ENCODE measurements around the gene ASPDH.

Gene ASPDH

DNA sequence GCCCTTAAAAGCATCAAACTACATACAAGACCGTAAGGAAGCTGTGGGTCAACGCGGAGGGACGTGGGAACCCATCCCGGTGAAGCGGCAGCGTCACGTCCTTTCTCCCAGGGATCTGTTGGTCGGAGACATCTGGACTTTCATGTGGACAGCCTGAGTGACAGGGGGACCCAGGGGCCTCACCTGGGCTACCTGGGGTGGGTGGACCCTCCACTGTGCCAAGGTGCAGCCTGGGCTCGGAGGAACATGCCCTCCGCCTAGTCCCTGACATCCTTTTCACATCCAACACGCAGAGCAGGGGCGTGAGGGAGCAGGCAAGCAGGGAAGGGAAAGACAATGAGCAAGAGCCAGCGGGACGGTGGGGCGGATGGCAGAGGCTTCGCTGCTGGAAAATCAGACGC, 23.3 kb downstream of the ASPDH start:
- TF ChIP-seq Cebpa-rat (IDR thresholded peaks at IDR 0.05): no peak
- no peaks in the 10 kb centered on the region for H3K36me3 ChIP-seq
- H3K27ac ChIP-seq: no peak overlapping the region
- peaks cover 11% of the 10 kb centered on the region; the same call in 1 of the 2 replicates for H3K9me3 ChIP-seq
- H3K4me1 ChIP-seq: peaks cover 39% of the 10 kb centered on the region
- no peaks in the 10 kb centered on the region for H4K20me1 ChIP-seq
- no peak overlapping the region for H3K9ac ChIP-seq
- H3K4me3 ChIP-seq: no peak overlapping the region
- no peak overlapping the region for H3K4me2 ChIP-seq
- peaks cover 10% of the 10 kb centered on the region; the same call in 1 of the 2 replicates for H3K27me3 ChIP-seq

DNA sequence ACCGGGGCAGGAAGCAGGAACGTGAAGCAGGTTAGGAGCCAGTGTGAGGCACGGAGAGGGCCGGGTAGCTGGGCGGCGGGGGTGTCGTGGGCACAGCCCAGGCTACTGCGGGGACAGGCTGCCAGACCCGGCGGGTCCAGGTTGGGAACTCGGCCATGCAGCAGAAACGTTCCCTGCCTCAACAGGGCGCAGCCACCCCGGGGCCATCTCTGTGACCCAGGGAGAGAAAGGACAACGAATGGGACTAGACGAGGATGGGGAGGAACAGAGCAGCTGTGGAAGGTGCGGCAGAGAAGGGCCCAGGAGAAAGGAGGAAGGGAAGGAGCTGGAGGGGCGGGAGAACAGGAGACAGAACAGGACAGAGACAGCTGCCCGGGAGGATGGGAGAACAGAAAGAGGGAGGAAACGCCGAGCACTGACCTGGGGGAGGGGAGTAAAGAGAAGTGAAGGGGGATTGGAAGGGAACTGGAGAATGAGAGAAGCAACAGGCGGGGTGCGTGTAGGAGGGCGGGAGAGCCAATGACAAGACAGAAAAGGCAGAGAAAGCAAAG, 24.2 kb downstream of the ASPDH start:
- H3K4me2 ChIP-seq: peak overlapping the region; percentile 66
- TF ChIP-seq Cebpa-rat (IDR thresholded peaks at IDR 0.05): no peak
- H3K9me3 ChIP-seq: peaks cover 11% of the 10 kb centered on the region; the same call in 1 of the 2 replicates
- H3K27ac ChIP-seq: no peak overlapping the region
- peaks cover 10% of the 10 kb centered on the region; the same call in 1 of the 2 replicates for H3K27me3 ChIP-seq
- H3K4me1 ChIP-seq: peaks cover 47% of the 10 kb centered on the region
- no peak overlapping the region for H3K4me3 ChIP-seq
- H3K36me3 ChIP-seq: no peaks in the 10 kb centered on the region
- H4K20me1 ChIP-seq: no peaks in the 10 kb centered on the region
- no peak overlapping the region for H3K9ac ChIP-seq

- H3K4me2 ChIP-seq: peak overlapping the region; percentile 66
- peaks cover 7% of the 10 kb centered on the region; the same call in 1 of the 2 replicates for H3K27me3 ChIP-seq
- peaks cover 50% of the 10 kb centered on the region for H3K4me1 ChIP-seq
- TF ChIP-seq Cebpa-rat (IDR thresholded peaks at IDR 0.05): no peak
- no peaks in the 10 kb centered on the region for H3K36me3 ChIP-seq
- peaks cover 11% of the 10 kb centered on the region; the same call in 1 of the 2 replicates for H3K9me3 ChIP-seq
- H4K20me1 ChIP-seq: no peaks in the 10 kb centered on the region
- H3K9ac ChIP-seq: peak overlapping the region; percentile 48; the same call in 1 of the 2 replicates
- peak overlapping the region; percentile 67 for H3K27ac ChIP-seq
- H3K4me3 ChIP-seq: no peak overlapping the region
These were observed 25.1 kb downstream of the ASPDH start for GRCh38 chr19:50488389-50489194.

DNA sequence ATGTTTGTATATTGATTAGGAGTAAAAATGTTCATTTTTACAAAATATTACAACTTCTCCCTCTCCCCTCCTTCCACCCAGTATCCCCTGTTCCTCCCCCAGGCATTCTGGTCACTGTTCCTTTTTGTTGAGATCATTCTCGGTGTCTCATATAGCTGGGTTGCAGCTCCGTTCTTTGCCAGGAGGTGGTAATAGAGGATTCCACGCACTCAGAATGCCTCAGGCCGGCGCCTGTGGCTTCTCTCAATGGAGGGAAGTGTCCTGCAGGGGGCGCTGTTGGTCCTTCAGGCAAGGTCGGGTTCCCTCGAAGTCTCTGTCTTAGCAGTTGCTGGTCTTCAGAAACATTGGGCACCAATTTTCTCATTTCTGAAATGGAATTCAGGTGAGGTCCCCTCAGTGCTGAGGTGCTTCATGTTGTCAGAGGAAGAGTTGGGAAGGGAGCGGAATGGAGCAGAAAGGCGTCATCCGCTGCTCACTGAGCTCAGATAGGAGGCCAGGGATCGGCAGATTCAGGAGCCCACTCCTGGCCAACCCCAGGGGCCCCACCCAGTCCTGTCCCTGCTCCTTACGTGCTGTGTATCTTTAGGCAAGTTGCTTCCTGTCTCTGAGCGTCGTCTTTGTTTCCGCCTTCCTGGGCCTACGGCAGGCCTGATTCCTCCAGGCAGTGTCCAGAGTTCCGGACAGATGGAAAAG, 26.7 kb downstream of the ASPDH start:
- no peak for TF ChIP-seq Cebpa-rat (IDR thresholded peaks at IDR 0.05)
- no peaks in the 10 kb centered on the region for H4K20me1 ChIP-seq
- H3K9ac ChIP-seq: no peak overlapping the region
- peaks cover 11% of the 10 kb centered on the region; the same call in 1 of the 2 replicates for H3K9me3 ChIP-seq
- H3K4me3 ChIP-seq: no peak overlapping the region
- peaks cover 3% of the 10 kb centered on the region; the same call in 1 of the 2 replicates for H3K27me3 ChIP-seq
- H3K4me2 ChIP-seq: peak overlapping the region; percentile 66; the same call in 1 of the 2 replicates
- H3K36me3 ChIP-seq: no peaks in the 10 kb centered on the region
- peak overlapping the region; percentile 68 for H3K27ac ChIP-seq
- H3K4me1 ChIP-seq: peaks cover 42% of the 10 kb centered on the region

DNA sequence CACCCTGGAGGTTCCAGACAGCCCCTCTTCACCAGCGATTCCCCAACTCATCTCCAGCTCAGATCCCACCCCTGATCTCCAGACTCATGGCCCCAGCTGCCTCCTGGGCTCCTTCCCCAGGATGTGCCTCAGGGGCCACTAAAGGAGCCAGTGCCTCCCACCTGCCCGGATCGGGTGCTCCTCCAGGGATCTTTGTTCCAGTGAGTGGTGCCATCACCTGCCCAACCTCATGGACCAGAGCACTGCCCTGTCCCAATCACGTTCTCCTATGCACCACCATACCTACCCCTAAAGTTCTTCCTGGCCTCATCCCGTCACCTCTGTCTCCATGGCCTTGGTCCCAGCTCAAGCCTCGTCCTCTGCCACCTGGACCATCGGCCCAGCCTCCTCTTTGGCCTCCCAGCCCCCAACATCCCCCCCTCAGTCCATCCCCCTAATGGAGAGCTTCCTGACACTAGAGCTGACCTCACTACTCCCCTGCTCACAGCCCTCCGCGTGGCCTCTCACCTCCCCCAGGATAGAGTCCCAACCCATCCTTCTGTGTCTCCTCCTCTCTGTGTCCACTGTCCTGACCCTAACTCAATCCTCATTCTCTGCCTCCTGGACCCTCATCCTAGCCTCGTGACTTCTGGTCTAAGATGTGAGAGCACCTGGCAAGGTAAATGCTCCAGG, 28.3 kb downstream of the ASPDH start:
- H3K4me3 ChIP-seq: no peak overlapping the region
- TF ChIP-seq Cebpa-rat (IDR thresholded peaks at IDR 0.05): no peak
- H3K4me1 ChIP-seq: peaks cover 46% of the 10 kb centered on the region
- peak overlapping the region; percentile 37 for H3K4me2 ChIP-seq
- H3K27ac ChIP-seq: no peak overlapping the region
- H3K36me3 ChIP-seq: no peaks in the 10 kb centered on the region
- H3K9me3 ChIP-seq: peaks cover 11% of the 10 kb centered on the region; the same call in 1 of the 2 replicates
- H3K9ac ChIP-seq: no peak overlapping the region
- H3K27me3 ChIP-seq: no peaks in the 10 kb centered on the region
- no peaks in the 10 kb centered on the region for H4K20me1 ChIP-seq

GRCh38 chr19:50482916-50483315, 30.8 kb downstream of the ASPDH start:
- H3K36me3 ChIP-seq: no peaks in the 10 kb centered on the region
- no peak overlapping the region for H3K9ac ChIP-seq
- H4K20me1 ChIP-seq: no peaks in the 10 kb centered on the region
- H3K4me1 ChIP-seq: peaks cover 41% of the 10 kb centered on the region
- TF ChIP-seq Cebpa-rat (IDR thresholded peaks at IDR 0.05): no peak
- no peak overlapping the region for H3K4me3 ChIP-seq
- no peak overlapping the region for H3K27ac ChIP-seq
- H3K9me3 ChIP-seq: peaks cover 11% of the 10 kb centered on the region; the same call in 1 of the 2 replicates
- H3K27me3 ChIP-seq: peaks cover 6% of the 10 kb centered on the region
- no peak overlapping the region for H3K4me2 ChIP-seq

DNA sequence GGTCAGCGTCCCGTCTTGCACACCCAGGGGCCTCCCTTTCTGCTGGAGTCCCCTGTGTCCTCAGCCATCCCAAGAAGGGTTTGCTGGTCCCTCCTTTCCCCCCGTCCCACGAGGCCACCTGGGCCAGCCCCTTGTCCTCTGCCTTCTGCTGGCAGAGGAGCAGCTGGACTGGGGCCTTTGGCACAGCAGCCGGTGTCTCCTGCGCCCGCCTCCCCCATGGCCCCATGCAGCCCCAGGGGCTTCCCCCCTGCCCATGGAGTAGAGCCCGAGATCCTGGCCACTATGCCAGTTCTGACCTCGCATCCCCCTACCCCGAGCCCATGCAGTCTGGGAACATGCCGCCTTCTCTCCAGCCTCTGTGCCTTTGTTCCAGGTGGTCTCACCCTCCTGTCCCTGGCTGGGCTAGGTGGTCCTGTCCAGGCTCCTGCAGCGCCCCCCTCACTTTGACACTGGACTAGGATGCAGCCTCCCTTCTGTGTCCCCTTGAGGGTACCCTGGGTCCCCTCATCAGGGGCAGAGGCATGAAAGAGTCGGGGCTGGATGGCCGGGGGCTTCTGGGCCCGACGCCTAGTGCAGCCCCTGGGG, 31.4 kb downstream of the ASPDH start:
- H3K36me3 ChIP-seq: no peaks in the 10 kb centered on the region

GRCh38 chr19:50481351-50482149, 32.2 kb downstream of the ASPDH start:
- 0 out of 2 replicates have a peak overlapping the region, but pooled peaks have one; percentile 16 for H3K9ac ChIP-seq
- peaks cover 20% of the 10 kb centered on the region for H3K27me3 ChIP-seq
- peaks cover 4% of the 10 kb centered on the region; the same call in 1 of the 2 replicates for H3K9me3 ChIP-seq
- no peaks in the 10 kb centered on the region for H3K36me3 ChIP-seq
- no peaks in the 10 kb centered on the region for H4K20me1 ChIP-seq
- peak overlapping the region; percentile 50 for H3K4me2 ChIP-seq
- peak overlapping the region; percentile 35 for H3K27ac ChIP-seq
- no peak overlapping the region for H3K4me3 ChIP-seq
- peaks cover 32% of the 10 kb centered on the region for H3K4me1 ChIP-seq
- no peak for TF ChIP-seq Cebpa-rat (IDR thresholded peaks at IDR 0.05)

More for the DNA sequence above, 31.4 kb downstream of the ASPDH start:
- Histone ChIP-seq H3K27ac (no peak overlapping the region), H3K4me2 (no peak overlapping the region), H3K4me3 (no peak overlapping the region), H3K4me1 (peaks cover 36% of the 10 kb centered on the region), H3K9ac (no peak overlapping the region), H4K20me1 (no peaks in the 10 kb centered on the region), H3K9me3 (peaks cover 11% of the 10 kb centered on the region; the same call in 1 of the 2 replicates), H3K27me3 (peaks cover 12% of the 10 kb centered on the region)
- TF ChIP-seq Cebpa-rat (IDR thresholded peaks at IDR 0.05): no peak

All from BLaER1 (cell line).